GM19193 (cell line): Measurements from ENCODE around the gene CDT1.

Experiments used
- POLR2A ChIP-seq: IDR thresholded peaks from 4 replicates; pipeline ENCODE4 v1.6.1; 2011; ENCODE audit not compliant: insufficient read depth, insufficient read length; ENCODE audit errors: extremely low read depth

CDT1 gene

GRCh38 chr16:88841521-88842307 lies 38.1 kb downstream of the CDT1 start:
- TF ChIP-seq POLR2A = no peak

GRCh38 chr16:88842308-88842756 lies 38.7 kb downstream of the CDT1 start:
- TF ChIP-seq POLR2A = no peak

- no peak for TF ChIP-seq POLR2A
Observed at GRCh38 chr16:88842806-88843205, 39.2 kb downstream of the CDT1 start.

- no peak for TF ChIP-seq POLR2A
Observed at GRCh38 chr16:88843256-88843655, 39.7 kb downstream of the CDT1 start.

GRCh38 chr16:88844419-88845036 lies 40.9 kb downstream of the CDT1 start:
- no peak for TF ChIP-seq POLR2A

- no peak for TF ChIP-seq POLR2A
Observed at GRCh38 chr16:88846088-88846487, 42.5 kb downstream of the CDT1 start.

GRCh38 chr16:88847654-88848053 lies 44.1 kb downstream of the CDT1 start:
- TF ChIP-seq POLR2A = no peak

GRCh38 chr16:88848557-88848956 lies 45.0 kb downstream of the CDT1 start:
- no peak for TF ChIP-seq POLR2A

- TF ChIP-seq POLR2A = no peak
Observed at GRCh38 chr16:88850531-88851199, 47.1 kb downstream of the CDT1 start.

GRCh38 chr16:88851616-88852015 lies 48.0 kb downstream of the CDT1 start:
- no peak for TF ChIP-seq POLR2A

GRCh38 chr16:88853325-88853941 lies 49.8 kb downstream of the CDT1 start:
- no peak for TF ChIP-seq POLR2A

- no peak for TF ChIP-seq POLR2A
Observed at GRCh38 chr16:88854306-88855111, 50.9 kb downstream of the CDT1 start.

GRCh38 chr16:88855176-88855575 lies 51.6 kb downstream of the CDT1 start:
- no peak for TF ChIP-seq POLR2A

- no peak for TF ChIP-seq POLR2A
Observed at GRCh38 chr16:88855736-88856121, 52.1 kb downstream of the CDT1 start.
